Measurements from ENCODE around the gene GLT1D1.

DNA sequence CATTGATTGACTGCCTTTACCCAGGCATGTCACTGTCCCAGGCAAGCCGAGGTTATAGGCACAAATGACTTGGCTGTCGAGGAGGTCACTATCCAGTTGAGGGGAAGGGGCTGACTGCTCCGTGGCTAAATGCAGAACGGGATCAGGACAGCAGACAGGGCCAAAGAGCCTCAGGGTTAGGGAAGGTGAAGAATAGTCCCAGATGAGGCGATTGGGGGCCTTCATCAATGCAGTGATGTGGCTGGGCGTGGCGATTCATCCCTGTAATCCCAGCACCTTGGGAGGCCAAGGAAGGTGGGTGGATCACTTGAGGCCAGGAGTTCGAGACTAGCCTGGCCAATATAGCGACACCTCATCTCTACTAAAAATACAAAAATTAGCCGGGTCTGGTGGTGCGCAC lies 10.7 kb upstream of the GLT1D1 start:
- TF ChIP-seq, protein P1, sequence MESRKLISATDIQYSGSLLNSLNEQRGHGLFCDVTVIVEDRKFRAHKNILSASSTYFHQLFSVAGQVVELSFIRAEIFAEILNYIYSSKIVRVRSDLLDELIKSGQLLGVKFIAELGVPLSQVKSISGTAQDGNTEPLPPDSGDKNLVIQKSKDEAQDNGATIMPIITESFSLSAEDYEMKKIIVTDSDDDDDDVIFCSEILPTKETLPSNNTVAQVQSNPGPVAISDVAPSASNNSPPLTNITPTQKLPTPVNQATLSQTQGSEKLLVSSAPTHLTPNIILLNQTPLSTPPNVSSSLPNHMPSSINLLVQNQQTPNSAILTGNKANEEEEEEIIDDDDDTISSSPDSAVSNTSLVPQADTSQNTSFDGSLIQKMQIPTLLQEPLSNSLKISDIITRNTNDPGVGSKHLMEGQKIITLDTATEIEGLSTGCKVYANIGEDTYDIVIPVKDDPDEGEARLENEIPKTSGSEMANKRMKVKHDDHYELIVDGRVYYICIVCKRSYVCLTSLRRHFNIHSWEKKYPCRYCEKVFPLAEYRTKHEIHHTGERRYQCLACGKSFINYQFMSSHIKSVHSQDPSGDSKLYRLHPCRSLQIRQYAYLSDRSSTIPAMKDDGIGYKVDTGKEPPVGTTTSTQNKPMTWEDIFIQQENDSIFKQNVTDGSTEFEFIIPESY (IDR thresholded peaks at IDR 0.05; ENCODE audit: extremely low read depth, insufficient replicate concordance, low read length), result no peak
- TF ChIP-seq, protein P2, sequence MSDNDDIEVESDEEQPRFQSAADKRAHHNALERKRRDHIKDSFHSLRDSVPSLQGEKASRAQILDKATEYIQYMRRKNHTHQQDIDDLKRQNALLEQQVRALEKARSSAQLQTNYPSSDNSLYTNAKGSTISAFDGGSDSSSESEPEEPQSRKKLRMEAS (IDR thresholded peaks at IDR 0.05), result no peak
- TF ChIP-seq POLR2AphosphoS5 (IDR thresholded peaks at IDR 0.05; ENCODE audit: low read depth, low read length) (no peak), POLR2A (IDR thresholded peaks at IDR 0.05; ENCODE audit: borderline replicate concordance, extremely low read depth, insufficient read depth, insufficient read length) (no peak)
- TF ChIP-seq, protein P3, sequence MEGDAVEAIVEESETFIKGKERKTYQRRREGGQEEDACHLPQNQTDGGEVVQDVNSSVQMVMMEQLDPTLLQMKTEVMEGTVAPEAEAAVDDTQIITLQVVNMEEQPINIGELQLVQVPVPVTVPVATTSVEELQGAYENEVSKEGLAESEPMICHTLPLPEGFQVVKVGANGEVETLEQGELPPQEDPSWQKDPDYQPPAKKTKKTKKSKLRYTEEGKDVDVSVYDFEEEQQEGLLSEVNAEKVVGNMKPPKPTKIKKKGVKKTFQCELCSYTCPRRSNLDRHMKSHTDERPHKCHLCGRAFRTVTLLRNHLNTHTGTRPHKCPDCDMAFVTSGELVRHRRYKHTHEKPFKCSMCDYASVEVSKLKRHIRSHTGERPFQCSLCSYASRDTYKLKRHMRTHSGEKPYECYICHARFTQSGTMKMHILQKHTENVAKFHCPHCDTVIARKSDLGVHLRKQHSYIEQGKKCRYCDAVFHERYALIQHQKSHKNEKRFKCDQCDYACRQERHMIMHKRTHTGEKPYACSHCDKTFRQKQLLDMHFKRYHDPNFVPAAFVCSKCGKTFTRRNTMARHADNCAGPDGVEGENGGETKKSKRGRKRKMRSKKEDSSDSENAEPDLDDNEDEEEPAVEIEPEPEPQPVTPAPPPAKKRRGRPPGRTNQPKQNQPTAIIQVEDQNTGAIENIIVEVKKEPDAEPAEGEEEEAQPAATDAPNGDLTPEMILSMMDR (IDR thresholded peaks at IDR 0.05 in 2 of 3, conservative IDR thresholded peaks at IDR 0.05 in 1 of 3; ENCODE audit: borderline replicate concordance in 1 of 3, insufficient read depth in 1 of 3, low read depth in 2 of 3, low read length in 2 of 3), result no peak
